ENCODE data around the gene VPS33A.
"Not testable (repeated sequence)": the region's sequence is repeated elsewhere in the genome, so short reads cannot be mapped to it uniquely, and the experiment has no call there.

Gene VPS33A

DNA sequence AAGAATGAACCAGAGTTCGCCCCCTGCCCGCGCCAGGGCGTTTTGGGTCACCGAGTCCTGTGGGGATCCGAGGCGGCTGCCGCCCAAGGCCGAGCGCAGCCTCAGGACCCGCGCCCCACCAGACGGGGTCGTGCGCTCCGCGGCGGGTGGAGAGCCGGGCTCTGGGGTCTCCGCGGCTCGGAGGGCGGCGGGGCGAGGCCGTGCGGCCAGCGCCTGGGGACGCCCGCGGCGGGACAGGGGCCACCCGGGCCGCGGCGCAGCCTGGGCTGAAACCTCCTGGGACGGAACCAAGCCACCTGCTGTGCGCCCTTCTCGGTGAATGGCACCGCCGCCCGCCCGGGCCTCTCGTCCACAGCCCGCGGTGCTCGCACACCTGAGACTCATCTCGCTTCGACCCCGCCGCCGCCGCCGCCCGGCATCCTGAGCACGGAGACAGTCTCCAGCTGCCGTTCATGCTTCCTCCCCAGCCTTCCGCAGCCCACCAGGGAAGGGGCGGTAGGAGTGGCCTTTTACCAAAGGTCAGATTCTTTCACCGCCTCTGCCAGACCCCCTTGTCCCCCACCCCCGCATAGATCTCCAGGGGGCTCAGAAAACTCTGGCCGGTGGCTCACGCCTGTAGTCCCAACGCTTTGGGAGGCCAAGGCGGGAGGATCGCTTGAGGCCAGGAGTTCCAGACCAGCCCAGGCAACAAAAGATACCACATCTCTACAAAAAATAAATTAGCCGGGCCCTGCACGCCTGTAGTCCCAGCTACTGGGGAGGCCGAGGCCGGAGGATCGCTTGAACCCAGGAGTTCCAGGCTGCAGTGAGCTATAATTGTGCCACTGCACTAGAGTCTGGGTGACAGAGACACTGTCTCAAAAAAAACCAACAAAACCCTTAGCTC lies 61.9 kb downstream of the VPS33A start:
- no peak for DNase-seq (ENCODE audit: low spot score)

DNA sequence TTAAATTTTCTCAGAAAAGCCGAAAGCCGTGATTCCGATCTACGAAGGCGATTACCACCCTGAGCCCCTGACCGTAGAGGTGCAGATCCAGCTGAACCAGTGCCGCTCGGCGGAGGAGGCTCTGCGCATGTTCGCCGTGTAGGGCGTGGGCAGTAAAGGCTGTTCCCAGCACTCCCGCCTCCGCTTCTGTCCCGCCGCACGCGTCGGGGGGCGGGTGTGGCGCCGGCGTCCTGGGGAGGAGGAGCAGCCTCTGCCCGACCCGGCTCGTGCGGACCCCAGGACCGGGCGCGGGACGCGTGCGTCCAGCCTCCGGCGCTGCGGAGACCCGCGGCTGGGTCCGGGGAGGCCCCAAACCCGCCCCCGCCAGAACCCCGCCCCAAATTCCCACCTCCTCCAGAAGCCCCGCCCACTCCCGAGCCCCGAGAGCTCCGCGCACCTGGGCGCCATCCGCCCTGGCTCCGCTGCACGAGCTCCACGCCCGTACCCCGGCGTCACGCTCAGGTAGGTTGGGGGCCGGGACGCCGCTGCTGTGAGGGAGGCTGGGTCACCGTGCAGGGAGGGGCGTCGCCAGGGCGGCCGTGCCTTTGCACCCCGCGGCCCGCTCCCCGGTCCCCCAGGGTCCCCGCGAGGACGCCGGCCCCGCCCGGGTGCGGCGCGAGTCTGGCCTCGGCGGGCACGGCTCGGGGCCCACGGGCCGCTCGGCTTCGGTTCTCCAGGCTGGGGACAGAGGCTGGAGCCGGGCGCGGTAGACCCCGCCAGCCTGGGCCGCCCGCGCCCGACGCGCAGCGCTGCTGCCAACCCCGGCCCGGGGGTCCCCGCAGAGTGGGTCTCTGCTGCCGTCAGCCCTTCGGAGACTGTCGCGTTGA lies 62.8 kb downstream of the VPS33A start, which contains the start of gene B3GNT4:
B3GNT4 (plus strand) TSS at position 409 of the 866 bp plus-strand sequence. CDS start 910 bp downstream, outside the sequence.
- DNase-seq (ENCODE audit: low spot score) = no peak

DNA sequence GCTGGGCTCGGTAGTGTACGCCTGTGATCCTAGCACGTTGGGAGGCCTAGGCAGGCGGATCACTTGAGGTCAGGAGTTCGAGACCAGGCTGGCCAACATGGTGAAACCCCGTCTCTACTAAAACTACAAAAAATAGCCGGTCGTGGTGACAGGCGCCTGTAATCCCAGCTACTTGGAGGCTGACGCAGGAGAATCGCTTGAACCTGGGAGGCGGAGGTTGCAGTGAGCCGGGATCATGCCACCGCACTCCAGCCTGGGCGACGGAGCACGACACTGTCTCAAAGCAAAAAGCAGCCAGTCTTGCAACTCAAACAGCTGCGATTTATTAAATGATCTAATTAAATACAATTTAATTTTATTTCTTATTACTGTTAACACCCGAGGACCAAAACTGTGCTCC lies 63.5 kb downstream of the VPS33A start:
- DNase-seq (ENCODE audit: low spot score) = not testable (repeated sequence)

DNA sequence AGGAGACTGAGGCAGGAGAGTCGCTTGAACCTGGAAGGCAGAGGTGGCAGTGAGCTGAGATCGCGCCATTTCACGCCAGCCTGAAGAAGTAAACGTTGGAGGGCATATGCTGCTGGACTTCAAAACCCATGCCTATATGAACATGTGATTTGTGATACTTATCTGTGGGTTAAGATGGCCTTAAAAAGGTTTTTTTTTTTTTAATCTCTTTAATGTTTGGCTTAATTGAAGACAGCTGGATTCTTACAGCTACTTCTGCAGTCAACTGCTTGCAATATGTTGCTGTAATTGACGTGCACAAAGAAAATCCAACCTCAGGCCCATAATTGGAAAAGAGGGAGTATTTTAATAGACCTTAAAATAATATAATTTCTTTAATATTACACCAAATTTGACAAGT lies 64.3 kb downstream of the VPS33A start:
- no peak for DNase-seq (ENCODE audit: low spot score)

DNA sequence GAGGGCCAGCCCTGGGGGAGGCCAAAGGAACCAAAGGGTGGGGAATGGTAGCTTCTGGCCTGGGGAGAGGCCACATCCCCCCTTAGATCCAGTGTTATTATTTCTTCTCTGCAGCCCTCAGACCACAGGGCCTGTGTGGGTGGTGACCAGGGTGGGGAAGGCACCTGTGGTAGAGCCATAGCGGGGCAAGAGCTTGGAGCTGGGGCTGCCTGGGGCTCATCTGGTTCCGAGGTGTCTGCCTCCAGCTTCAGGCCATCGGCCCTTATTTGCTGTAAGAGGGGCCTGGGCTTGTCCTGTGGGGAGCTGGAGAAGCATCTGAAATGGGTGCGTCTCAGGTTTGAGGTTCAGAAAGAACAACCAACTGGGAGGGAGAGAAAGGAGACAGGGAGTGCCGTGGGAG lies 64.9 kb downstream of the VPS33A start:
- no peak for DNase-seq (ENCODE audit: low spot score)

DNA sequence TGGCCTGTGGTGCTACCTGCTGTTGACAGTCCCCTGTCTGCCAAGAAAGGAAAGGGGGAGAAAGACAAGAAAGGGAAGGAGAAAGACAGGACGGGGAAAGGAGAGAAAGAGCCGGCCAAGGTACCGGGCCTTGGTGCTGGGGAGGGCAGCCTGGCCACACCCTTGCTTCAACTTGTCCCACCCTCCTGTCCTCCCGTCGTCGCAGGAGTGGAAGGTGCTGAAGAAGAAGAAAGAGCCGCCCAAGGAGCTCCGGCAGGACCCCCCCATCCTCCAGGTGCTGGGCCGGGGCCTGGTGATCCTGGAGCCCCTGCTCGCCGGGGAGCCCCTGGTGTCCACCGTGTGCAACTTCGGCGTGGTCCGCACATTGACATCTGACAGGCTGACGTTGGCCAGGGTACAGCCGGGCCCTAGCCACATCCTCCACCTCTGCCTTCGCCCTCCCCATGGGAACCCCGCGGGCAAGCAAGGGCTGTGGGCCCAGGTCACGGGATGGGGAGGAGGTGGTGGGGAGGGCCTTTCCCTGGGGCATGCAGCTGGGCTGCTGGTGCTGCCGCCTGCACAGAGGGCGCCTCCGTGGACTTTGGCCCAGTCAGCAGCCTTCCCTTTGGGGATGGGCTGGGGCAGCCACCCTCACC lies 65.6 kb downstream of the VPS33A start:
- no peak for DNase-seq (ENCODE audit: low spot score)

DNA sequence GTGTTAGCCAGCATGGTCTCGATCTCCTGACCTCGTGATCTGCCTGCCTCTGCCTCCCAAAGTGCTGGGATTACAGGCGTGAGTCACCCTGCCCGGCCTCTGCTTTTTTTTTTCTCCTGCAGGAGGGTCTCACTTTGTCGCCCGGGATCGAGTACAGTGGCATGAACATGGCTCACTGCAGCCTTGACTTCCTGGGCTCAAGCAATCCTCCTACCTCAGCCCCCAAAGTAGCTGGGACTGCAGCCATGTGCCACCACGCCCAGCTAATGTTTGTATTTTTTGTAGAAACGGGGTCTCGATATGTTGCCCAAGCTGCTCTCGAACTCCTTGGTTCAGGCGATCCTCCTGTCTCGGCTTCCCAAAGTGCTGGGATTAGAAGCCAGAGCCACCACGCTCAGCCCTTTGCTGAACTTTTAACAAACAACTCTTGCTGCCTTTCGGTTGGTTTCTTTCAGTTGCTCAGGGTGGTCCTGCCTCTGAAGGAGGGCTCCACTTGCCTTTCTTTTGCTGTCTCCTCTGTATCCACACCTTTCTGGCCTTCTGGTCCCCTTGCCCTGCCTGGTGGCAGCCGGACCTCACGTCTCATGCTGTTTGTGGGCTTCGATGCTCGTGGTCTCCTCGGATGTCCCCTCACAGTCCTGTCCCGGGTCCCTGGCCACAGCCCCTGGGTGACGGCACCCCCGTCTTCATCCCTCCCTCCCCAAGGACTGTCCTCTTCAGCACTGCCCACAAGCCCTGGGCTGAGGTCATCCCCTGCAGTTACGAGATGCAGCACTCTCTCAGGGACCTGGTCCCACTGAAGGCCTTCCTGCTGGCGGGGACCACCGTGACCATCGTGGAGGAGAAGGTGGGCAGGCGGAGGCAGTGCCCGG lies 66.6 kb downstream of the VPS33A start:
- DNase-seq (ENCODE audit: low spot score) = no peak

DNA sequence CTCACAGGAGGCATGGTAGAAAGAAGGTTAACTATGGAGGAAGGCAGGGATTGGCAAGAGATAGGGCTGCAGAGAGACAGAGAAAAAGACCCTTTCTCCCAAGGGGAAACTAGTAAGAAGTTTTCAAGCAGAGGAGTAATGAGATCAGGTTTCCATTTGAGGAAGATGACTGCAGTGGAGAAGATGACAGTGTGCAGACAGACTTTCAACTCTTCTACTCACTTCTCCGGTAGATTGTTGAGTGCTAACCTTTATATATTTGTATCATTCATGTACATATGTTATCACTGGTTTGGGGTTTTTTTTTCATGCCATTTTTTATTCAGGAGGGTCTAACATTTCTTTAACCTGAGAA lies 68.7 kb downstream of the VPS33A start:
- DNase-seq (ENCODE audit: low spot score) = no peak

DNA sequence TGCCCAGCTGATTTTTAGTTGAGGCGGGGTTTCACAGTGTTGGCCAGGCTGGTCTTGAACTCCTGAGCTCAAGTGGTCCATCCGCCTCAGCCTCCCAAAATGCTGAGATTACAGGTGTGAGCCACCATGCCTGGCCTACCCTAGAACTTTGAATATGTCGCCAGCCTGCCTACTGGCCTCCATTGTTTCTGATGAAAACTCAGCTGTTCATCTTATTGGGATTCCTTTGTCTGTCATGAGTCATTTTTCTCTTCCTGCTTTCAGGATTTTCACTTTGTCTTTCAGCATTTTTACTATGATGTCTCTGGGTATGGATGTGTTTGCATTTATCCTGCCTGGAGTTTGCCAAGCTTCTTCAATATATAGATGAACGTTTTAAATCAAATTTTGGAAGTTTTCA lies 70.9 kb downstream of the VPS33A start:
- no peak for DNase-seq (ENCODE audit: low spot score)

DNA sequence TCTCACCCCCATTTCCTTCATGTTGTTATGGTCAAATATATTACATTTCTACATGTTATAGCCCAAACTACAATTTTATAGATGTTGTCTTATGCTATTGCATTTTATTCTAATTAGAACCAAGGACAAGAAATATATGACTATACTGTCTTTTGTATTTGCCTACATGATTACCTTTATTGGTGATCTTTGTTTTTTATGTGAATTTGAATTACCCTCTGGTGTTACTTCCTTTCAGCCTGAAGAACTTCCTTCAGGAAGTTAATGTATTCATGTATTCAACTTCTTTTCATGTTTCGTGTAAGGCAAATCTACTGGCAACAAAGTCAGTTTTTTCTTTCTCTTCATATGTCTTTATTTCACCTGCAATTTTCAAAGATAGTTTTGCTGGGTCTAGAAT lies 71.5 kb downstream of the VPS33A start:
- no peak for DNase-seq (ENCODE audit: low spot score)

DNA sequence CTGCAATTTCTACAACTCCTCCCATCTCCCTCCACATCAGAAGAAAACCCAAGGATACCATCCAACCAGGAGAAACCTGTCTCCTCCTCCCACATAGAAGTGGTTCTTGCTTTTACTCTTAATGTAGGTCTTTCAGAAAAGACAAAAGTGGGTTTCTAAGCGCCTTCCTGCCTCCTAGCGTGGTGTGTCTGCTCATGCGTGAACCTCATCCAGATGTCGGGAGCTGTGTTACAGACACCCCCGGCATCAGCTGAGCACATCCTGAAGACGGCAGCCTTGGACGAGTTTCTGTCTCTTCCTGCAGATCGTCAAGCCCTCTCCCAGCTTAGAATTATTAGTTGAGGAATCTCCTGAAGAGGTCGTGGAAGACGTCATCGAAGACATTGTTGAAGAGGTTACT lies 73.9 kb downstream of the VPS33A start:
- DNase-seq (ENCODE audit: low spot score) = no peak

DNA sequence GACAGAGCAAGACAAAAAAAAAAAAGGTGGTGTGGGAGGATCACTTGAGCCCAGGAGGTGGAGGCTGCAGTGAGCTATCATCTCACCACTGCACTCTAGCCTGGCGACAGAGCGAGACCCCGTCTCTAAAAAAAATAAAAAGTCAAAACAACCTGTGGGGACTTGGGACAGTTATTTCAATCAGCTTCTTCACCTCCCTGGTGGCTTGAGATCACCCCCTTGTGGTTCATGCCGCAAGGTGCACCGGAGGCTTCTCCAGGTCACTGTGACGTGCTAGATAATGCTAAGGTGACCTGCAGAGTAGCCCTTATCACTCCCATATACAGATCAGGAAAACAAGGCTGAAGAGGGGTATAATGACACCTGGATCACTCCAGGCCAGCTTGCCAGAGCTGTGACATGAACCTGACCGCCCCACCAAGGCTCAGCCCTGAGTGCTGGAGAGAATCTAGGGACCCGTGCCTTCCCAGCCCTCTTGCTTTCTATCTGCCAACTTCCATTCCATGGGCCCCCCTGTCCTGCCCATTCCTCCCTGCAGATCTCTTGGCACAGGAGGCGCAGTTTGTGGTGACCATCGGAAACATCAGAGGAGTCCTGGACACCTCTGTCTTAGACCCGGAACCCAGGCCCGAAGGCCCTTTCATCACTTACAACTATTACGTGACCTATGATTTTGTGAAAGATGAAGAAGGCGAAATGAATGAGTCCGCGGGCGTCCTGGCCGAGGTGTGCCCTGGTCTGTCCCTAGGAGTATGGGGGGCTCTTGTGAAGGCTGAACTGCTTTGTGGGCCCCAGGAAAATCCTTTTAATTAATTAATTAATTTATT lies 75.2 kb downstream of the VPS33A start:
- no peak for DNase-seq (ENCODE audit: low spot score)

DNA sequence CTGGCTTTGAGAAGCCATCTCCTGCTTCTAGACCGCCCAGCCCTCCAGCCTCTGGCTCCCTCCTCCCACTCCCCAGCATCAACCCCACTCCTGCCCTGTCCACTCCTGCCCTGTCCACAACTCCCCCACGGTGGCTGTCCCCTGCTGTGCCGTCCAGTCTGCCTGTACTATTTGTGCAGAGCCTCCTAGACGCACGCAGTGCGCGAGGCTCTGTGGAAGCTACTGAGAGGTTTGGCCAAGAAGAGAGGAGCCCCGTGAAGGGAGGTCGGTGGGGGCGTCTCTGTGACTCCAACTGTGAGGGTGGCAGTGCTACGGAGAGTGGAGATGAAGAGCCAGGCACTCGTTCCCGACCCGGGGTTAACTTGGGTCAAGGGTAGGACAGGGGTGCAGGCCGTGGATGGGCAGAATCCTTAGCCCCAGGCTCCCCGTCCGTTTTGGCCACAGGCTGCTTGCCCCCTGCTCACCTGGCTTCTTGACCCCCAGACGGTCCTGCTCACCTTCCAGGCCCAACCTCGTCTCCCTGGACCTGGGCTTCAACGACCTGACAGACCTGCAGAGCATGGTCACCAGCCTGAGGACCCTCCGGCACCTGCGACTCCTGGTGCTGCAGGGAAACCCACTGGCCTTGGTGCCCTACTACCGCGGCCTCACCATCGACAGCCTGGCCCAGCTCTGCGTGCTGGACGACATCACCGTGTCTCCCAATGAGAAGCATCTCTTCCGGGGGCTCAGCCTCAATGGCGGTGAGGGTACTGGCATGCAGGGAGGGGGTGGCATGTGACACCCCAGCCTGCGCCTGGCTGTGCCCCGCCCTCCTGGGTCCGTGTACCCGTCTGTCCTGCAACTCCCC lies 76.4 kb downstream of the VPS33A start:
- DNase-seq (ENCODE audit: low spot score) = no peak

DNA sequence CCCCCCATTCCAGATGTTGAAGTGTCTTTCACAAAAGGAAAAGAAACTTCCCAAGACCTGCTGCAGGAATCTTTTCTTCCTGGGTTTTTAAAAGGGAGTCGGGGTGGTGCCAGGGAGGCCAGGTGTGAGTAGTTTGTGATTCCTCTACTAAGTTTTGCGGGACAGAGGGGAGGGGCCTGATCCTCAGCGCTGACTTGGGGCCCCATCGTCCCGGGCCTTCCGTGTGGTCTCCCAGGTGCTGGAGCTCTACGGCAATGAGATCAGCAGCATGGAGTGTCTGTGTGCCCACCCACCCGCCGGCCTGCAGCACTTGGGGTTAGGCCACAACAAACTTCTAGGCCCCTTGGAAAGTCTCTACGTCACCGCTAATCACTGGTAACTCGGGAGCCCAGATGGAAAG lies 78.8 kb downstream of the VPS33A start:
- DNase-seq (ENCODE audit: low spot score) = no peak

DNA sequence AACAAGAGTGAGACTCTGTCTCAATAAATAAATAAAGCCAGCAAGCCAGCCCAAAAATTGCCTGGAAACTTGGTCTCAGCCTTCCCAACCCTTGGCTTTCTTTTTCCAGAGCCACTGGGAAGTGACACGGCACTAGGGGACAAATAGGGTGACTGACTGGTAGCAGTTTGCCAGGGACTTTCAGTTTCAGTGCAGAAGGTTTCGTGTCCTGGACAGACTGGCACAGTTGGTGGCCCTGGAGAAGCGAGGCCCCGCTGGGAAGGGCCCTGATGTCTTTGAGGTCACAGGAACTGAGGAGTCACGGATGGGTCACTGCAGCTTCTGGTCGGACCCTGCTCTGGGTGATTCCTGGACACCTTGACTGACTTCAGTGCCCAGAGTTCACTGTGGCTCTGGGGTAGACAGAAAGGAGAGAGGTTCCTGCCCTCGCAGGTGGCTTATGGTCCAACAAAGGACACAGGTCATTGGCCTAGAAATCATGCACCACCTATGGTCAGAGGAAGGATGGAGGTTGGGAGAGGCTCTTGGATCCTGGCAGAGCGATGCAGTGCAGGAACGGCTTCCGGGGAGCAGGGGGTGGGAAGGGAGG lies 80.7 kb downstream of the VPS33A start:
- no peak for DNase-seq (ENCODE audit: low spot score)

DNA sequence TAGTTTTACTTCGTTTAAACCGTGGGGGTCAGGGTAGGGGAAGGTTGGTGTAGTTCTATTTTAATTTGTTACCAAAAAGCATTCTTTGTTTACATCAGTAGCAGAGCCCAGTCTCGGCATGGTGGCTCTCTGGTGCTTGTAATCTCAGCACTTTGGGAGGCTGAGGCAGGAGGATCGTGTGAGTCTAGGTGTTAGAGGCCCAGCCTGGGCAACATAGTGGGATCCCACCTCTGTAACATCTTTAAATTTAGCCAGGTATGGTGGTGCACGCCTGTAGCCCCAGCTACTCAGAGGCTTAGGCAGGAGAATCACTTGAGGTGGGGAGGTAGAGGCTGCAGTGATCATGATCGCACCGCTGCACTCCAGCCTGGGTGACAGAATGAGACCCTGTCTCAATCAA lies 81.2 kb downstream of the VPS33A start:
- DNase-seq (ENCODE audit: low spot score) = no peak

DNA sequence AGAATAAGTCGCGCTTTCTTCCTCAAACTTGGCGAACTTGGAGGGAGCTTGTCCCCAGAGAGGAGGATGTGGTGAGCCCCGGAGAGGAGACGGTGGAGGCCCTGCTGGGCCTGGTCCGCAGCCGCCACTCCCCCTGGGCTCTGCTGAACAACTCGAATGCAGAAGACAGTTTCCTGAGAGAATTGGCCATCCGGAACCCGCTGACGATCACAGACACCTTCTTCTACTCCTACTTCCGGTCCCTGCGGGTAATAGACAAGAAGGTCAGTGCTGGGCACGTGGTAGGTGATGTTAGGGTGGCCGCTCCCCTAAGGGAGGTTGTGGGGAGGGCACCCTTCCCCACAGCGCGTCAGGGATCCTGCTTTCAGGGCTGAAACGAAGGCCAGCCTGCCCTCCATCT lies 81.8 kb downstream of the VPS33A start:
- DNase-seq (ENCODE audit: low spot score) = no peak

DNA sequence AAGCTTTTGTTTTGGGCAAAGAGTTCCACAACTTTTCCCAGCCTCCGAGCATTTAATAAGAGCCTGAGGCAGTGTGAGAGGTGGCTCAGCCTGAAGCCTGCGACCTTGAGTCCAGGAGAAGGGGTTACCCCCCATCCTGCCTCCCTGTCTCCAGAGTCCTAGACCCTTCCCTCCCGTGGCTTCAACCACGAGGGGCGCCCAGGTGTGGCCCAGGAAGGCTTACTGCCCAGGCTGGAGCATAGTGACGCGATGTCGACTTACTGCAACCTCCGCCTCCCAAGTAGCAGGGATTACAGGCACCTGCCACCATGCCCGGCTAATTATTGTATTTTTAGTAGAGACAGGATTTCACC lies 82.7 kb downstream of the VPS33A start:
- no peak for DNase-seq (ENCODE audit: low spot score)

DNA sequence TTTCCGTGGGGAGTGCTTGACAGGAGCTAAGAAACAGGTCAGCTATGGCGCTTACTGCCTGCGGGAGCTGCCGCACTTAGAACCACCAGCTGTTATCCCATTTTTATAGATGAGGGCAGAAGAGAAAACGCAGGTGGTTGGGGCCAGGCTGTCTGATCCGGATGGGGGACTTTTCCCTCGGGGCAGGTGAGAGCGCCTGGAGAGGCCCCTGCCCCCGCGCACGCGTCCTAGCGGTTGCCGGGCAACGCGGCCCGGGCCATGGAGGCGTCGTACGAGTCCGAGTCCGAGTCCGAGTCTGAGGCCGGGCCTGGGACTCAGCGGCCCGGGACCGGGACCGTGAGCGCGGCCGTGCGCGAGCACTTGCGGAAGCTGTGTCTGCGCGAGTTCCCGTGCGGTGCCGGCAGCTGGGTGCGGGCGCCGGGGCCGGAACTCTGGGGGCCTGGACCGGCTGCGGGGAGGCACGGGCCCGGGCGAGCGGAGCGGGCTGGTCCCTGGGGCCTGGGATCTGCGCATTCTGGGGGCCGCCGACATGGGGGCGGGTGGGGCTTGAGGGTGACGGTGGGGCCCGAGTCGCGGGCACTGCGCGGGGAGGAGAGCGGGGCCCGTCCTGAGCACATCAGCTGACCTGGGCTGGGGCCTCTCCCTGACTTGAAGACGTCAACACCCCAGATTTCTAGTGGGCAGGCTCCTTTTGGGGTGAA lies 83.3 kb downstream of the VPS33A start, which contains the start of gene LRRC43:
LRRC43 (plus strand) TSS at position 237 of the 701 bp plus-strand sequence; CDS start at position 259, 22 bp downstream.
- DNase-seq (ENCODE audit: low spot score) = no peak
